ENCODE results near the gene KLHDC3.

The KLHDC3 gene

GRCh38 chr6:42974919-42975505 is 39.0 kb upstream of the KLHDC3 start:
- no peak for TF ChIP-seq CTCF (IDR thresholded peaks at IDR 0.05)
- no peak for DNase-seq

GRCh38 chr6:42978487-42978838 is 35.6 kb upstream of the KLHDC3 start:
- TF ChIP-seq CTCF (IDR thresholded peaks at IDR 0.05), result no peak
- peaks cover 0 to 44% (median 23%) of the 10 kb centered on the region in 4 donors for H3K4me1 ChIP-seq
- H3K9me3 ChIP-seq, result no peaks in the 10 kb centered on the region
- intact Hi-C loops (cut with DNase I; ENCODE audit: low total_unique reads), result loop anchor here (10.0 kb wide), 1 partner anchor 74 kb away; no protein-coding TSS in a partner anchor
- no peaks in the 10 kb centered on the region for H3K27me3 ChIP-seq
- no peak for DNase-seq
- H3K27ac ChIP-seq, result peak overlapping the region; percentile 86 to 87
- H3K4me3 ChIP-seq, result peak overlapping the region; percentile 82 to 91
- peaks cover 0 to 8% (median 0%) of the 10 kb centered on the region in 3 donors for H3K36me3 ChIP-seq

More at GRCh38 chr6:42974919-42975505, 39.0 kb upstream of the KLHDC3 start:
- Histone ChIP-seq H3K27me3 (no peaks in the 10 kb centered on the region), H3K36me3 (peaks cover 0 to 12% (median 6%) of the 10 kb centered on the region in 3 donors), H3K4me1 (peaks cover 0 to 35% (median 17%) of the 10 kb centered on the region in 4 donors), H3K4me3 (no peak overlapping the region), H3K27ac (no peak overlapping the region), H3K9me3 (no peaks in the 10 kb centered on the region)
- intact Hi-C loops (cut with DNase I; ENCODE audit: low total_unique reads), result loop anchor here (10.0 kb wide), 1 partner anchor 70 kb away; no protein-coding TSS in a partner anchor

GRCh38 chr6:42978839-42979522 is 35.1 kb upstream of the KLHDC3 start, which contains the start of gene PEX6:
TSS of gene PEX6 (minus strand) at chr6:42979181. CDS start at chr6:42979150, 31 bp downstream.
- Histone ChIP-seq H3K4me3 (peak within 1 kb of the TSS; percentile 82 to 91), H3K9me3 (no peaks in the 10 kb centered on the region), H3K4me1 (peaks cover 0 to 49% (median 28%) of the 10 kb centered on the region in 4 donors), H3K36me3 (peaks cover 0 to 3% (median 0%) of the 10 kb centered on the region in 3 donors), H3K27ac (peak within 1 kb of the TSS; percentile 86 to 87), H3K27me3 (no peaks in the 10 kb centered on the region)
- DNase-seq, result peak; percentile 81 to 94
- TF ChIP-seq CTCF (IDR thresholded peaks at IDR 0.05), result no peak
- intact Hi-C loops (cut with DNase I; ENCODE audit: low total_unique reads), result loop anchor here (10.0 kb wide), 1 partner anchor 74 kb away; no protein-coding TSS in a partner anchor

GRCh38 chr6:42979523-42980177 is 34.4 kb upstream of the KLHDC3 start:
- H3K27ac ChIP-seq, result peak overlapping the region; percentile 86 to 87
- DNase-seq, result no peak
- H3K27me3 ChIP-seq, result no peaks in the 10 kb centered on the region
- H3K4me1 ChIP-seq, result peaks cover 0 to 49% (median 28%) of the 10 kb centered on the region in 4 donors
- no peaks in the 10 kb centered on the region for H3K9me3 ChIP-seq
- no peak for TF ChIP-seq CTCF (IDR thresholded peaks at IDR 0.05)
- intact Hi-C loops (cut with DNase I; ENCODE audit: low total_unique reads), result loop anchor here (10.0 kb wide), 1 partner anchor 75 kb away; no protein-coding TSS in a partner anchor
- H3K36me3 ChIP-seq, result no peaks in the 10 kb centered on the region
- peak overlapping the region; percentile 82 to 91 for H3K4me3 ChIP-seq

- Histone ChIP-seq H3K27me3 (no peaks in the 10 kb centered on the region), H3K27ac (no peak overlapping the region), H3K4me1 (peaks cover 0 to 58% (median 44%) of the 10 kb centered on the region in 4 donors), H3K4me3 (no peak overlapping the region), H3K36me3 (no peaks in the 10 kb centered on the region), H3K9me3 (no peaks in the 10 kb centered on the region)
- TF ChIP-seq CTCF (IDR thresholded peaks at IDR 0.05), result no peak
- intact Hi-C loops (cut with DNase I; ENCODE audit: low total_unique reads), result no loop called here
- no peak for DNase-seq
Observed at GRCh38 chr6:42981836-42982235, 32.2 kb upstream of the KLHDC3 start.

Measured in tibial artery (tissue), 4 donors.